Progenitor cell of endocrine pancreas (in vitro differentiated cells): Measurements from ENCODE around the gene SLC4A2. TPM values are rescaled to one million over a fixed set of nuclear protein-coding genes. Genes with fewer than 3 reads are reported as not detected.

Experiments used
- DNase-seq: peaks from one replicate; pipeline ENCODE4 v3.0.0; 2021; ENCODE audit warnings: low spot score; ENCODE audit not compliant: unreplicated experiment
- H3K27ac Mint-ChIP-seq: 2 replicates; pipeline ENCODE4 v1.8.0; 2021; ENCODE audit warnings: mild to moderate bottlenecking, moderate library complexity, mixed read lengths
- H3K27me3 Mint-ChIP-seq: 2 replicates; pipeline ENCODE4 v1.8.0; 2021; ENCODE audit warnings: mixed read lengths
- H3K36me3 Mint-ChIP-seq: 2 replicates; pipeline ENCODE4 v1.8.0; 2022; ENCODE audit warnings: mixed read lengths; ENCODE audit not compliant: insufficient read depth
- H3K4me1 Mint-ChIP-seq: 2 replicates; pipeline ENCODE4 v1.8.0; 2021; ENCODE audit warnings: low read depth, mixed read lengths
- H3K4me3 Mint-ChIP-seq: 2 replicates; pipeline ENCODE4 v1.8.0; 2021; ENCODE audit warnings: low read depth, mild to moderate bottlenecking, moderate library complexity, mixed read lengths
- H3K9me3 Mint-ChIP-seq: 2 replicates; pipeline ENCODE4 v1.8.0; 2021; ENCODE audit warnings: low read depth, mixed read lengths
- total RNA-seq: library from RNA; stranded (reverse); gene quantifications from 2 replicates; pipeline ENCODE4 v1.2.1, GENCODE V29; 2021
- TF ChIP-seq, protein P1 (sequence below): fragments of 200-600 bp; sonication (generic); IDR thresholded peaks from one replicate; pipeline ENCODE4 v1.5.0; 2021; ENCODE audit warnings: antibody characterized with exemption, mild to moderate bottlenecking; ENCODE audit not compliant: unreplicated experiment

SLC4A2 gene
- total RNA-seq, 1 donor from 2014 or later = 213 TPM

DNA sequence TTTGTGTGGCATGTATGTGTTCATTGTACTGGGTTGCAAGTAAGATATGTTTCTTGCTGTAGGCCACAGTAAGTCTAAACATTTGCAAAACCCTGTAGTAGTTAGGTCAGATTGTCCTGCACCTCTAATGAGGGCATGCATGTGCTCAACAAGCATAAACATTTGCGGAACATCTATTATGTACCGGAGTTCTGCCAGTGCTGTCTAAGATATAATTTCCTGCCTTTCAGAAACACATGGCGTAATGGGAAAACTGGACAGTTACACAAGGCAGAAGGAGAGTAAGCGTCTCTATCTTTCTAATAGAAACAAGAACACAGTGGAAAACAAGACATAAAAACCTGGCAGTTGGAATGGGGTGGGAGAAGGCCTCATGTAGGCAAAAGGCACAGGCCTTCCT is 28.4 kb upstream of the SLC4A2 start:
- H3K4me1 Mint-ChIP-seq = peaks cover 19% of the 10 kb centered on the region
- peaks cover 10% of the 10 kb centered on the region for H3K27me3 Mint-ChIP-seq
- no peaks in the 10 kb centered on the region for H3K9me3 Mint-ChIP-seq
- no peak for DNase-seq
- TF ChIP-seq, protein P1, sequence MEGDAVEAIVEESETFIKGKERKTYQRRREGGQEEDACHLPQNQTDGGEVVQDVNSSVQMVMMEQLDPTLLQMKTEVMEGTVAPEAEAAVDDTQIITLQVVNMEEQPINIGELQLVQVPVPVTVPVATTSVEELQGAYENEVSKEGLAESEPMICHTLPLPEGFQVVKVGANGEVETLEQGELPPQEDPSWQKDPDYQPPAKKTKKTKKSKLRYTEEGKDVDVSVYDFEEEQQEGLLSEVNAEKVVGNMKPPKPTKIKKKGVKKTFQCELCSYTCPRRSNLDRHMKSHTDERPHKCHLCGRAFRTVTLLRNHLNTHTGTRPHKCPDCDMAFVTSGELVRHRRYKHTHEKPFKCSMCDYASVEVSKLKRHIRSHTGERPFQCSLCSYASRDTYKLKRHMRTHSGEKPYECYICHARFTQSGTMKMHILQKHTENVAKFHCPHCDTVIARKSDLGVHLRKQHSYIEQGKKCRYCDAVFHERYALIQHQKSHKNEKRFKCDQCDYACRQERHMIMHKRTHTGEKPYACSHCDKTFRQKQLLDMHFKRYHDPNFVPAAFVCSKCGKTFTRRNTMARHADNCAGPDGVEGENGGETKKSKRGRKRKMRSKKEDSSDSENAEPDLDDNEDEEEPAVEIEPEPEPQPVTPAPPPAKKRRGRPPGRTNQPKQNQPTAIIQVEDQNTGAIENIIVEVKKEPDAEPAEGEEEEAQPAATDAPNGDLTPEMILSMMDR = no peak
- no peak overlapping the region for H3K27ac Mint-ChIP-seq
- H3K36me3 Mint-ChIP-seq = no peaks in the 10 kb centered on the region
- H3K4me3 Mint-ChIP-seq = no peak overlapping the region

DNA sequence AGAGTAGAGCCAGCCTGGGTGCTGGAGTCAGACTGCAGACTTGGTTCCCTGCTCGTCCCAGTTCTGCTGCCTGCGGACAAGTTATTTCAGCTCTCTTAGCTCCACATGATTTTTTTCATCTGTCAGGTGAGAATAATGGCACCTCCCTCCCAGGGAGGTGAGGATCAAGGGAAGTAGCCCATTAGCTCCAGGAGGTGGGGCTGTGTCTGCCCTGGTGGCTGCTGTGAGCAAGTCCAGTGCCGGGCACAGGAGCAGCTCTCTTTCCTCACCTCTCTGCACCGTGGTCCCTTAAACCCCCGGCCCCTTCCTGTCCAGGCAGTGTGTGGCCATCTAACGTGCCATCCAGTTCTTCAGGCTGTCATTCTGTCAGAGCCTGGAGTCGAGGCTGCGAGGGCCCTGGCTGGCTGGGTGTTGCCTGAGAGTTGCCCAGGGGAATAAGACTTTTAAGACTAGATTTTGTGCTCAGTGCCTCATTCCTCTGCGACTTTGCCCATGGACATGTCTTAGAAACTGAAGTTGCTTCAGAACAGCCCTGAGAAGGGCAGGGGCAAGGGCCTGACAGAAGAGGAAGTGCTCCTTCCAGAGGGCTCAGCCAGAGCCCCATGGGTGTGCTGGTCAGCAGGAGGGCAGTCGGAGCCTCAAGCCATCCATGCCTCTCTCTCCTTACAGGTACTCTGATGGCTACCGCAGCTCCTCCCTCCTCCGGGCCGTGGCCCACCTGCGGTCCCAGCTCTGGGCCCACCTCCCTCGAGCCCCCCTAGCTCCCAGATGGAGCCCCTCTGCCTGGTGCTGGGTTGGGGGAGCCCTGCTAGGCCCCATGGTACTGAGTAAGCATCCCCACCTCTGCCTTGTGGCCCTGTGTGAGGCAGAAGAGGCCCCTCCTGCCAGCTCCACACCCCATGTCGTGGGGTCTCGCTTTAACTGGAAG is 26.2 kb upstream of the SLC4A2 start:
- Mint-ChIP-seq H3K36me3 (no peaks in the 10 kb centered on the region), H3K4me1 (peaks cover 5% of the 10 kb centered on the region), H3K27ac (no peak overlapping the region), H3K27me3 (no peaks in the 10 kb centered on the region), H3K4me3 (no peak overlapping the region), H3K9me3 (no peaks in the 10 kb centered on the region)
- TF ChIP-seq, protein P1 = no peak
- no peak for DNase-seq

DNA sequence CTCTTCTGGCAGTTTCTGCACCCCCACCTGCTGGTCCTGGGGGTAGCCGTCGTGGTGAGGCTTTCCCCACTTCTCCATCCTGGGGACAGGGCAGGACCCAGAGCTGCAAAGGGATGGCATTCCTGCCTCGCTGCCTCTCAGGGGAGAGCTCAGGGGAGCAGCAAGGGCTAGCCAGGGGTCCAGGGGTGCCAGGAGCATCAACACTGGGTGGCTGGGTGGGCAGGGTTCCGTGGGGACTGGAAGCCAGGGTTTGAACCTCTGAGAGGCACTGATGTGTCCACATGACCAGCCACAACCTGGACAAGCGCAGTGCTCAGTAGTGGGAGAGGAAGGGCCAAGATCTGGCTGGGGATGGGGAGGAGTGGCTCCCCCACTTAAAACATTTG is 25.5 kb upstream of the SLC4A2 start:
- Mint-ChIP-seq H3K4me3 (no peak overlapping the region), H3K4me1 (peaks cover 3% of the 10 kb centered on the region), H3K27me3 (no peaks in the 10 kb centered on the region), H3K36me3 (no peaks in the 10 kb centered on the region), H3K9me3 (no peaks in the 10 kb centered on the region), H3K27ac (no peak overlapping the region)
- DNase-seq = no peak
- TF ChIP-seq, protein P1 = no peak

DNA sequence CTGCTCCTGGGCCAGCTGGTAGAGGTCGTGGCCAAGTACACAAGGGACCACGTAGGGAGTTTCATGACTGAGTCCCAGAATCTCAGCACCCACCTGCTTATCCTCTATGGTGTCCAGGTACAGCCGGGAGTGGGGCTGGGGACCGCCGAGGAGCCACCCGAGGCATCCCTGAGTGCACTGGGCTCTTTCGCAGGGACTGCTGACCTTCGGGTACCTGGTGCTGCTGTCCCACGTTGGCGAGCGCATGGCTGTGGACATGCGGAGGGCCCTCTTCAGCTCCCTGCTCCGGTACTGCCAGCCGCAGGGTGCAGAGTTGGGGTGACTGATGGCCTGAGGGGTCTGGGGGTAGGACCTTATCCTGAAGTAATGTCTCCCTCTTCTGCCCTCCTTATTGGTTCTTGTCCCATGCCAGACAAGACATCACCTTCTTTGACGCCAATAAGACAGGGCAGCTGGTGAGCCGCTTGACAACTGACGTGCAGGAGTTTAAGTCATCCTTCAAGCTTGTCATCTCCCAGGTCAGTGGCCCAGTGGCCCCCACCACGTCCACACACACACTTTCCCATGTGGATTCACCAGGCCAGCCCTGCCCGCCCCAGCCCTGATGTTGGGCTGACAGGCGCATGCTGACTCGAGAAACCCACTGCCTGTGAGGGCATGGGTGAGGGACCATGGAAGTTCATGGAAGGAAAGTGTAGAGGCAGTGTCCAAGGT is 24.9 kb upstream of the SLC4A2 start:
- TF ChIP-seq, protein P1 = no peak
- no peaks in the 10 kb centered on the region for H3K4me1 Mint-ChIP-seq
- H3K27ac Mint-ChIP-seq = no peak overlapping the region
- no peaks in the 10 kb centered on the region for H3K27me3 Mint-ChIP-seq
- DNase-seq = no peak
- H3K9me3 Mint-ChIP-seq = no peaks in the 10 kb centered on the region
- H3K36me3 Mint-ChIP-seq = no peaks in the 10 kb centered on the region
- no peak overlapping the region for H3K4me3 Mint-ChIP-seq

DNA sequence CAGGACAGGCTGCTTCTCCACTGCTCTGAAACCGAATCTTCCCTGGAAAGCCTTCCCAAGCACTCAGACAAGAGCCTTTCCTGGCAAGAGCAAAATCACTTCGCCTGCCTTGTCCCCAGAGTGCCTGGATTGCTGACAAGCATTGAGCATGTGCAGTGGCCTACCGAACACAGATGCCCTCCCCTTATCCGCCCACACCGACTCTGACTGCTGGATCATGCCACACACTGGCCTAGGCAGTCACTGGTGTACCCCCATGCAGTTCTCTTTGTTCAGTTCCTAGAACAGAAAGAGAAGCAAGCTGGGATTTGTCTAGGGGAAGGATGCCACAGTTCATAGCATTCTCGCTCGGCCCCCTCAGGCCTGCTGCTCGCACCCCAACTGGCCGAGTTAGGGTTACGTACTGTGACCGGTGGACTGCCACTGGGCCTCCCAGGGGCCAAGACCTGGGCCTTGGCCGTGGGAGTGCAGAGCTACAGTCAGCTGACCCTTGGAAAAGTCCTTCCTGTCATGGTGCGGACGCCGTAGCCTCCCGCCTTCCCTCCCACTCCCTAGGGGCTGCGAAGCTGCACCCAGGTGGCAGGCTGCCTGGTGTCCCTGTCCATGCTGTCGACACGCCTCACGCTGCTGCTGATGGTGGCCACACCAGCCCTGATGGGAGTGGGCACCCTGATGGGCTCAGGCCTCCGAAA is 24.2 kb upstream of the SLC4A2 start:
- Mint-ChIP-seq H3K27ac (no peak overlapping the region), H3K27me3 (no peaks in the 10 kb centered on the region), H3K36me3 (no peaks in the 10 kb centered on the region), H3K9me3 (no peaks in the 10 kb centered on the region), H3K4me1 (no peaks in the 10 kb centered on the region), H3K4me3 (no peak overlapping the region)
- DNase-seq = no peak
- TF ChIP-seq, protein P1 = no peak
